ENCODE data around the gene NAALADL2. TPM values are rescaled to one million over a fixed set of nuclear protein-coding genes. Genes with fewer than 3 reads are reported as not detected.

The NAALADL2 gene
- total and polyA plus RNA-seq, 2 donors (not counting 3 experiments of a cell fraction or from before 2014, with no cell fraction given): 1.1 to 4.0 TPM

- no peak for DNase-seq (ENCODE audit: low read depth, low spot score)
- Histone ChIP-seq H3K27me3 (ENCODE audit: control insufficient read depth in 2 of 2, insufficient read depth in 2 of 2, low read length in 2 of 2) (no peaks in the 10 kb centered on the region), H3K9ac (replicated peaks; ENCODE audit: extremely low read depth, insufficient read depth, low read length) (no peak overlapping the region), H3K9me3 (replicated peaks; ENCODE audit: control insufficient read depth, insufficient read depth, low read length) (no peaks in the 10 kb centered on the region), H3K79me2 (ENCODE audit: control insufficient read depth, insufficient read depth, low read length) (no peaks in the 10 kb centered on the region), H3K4me1 (ENCODE audit: control insufficient read depth, extremely low read depth, insufficient read depth, low read length) (no peaks in the 10 kb centered on the region), H3K4me2 (ENCODE audit: insufficient read depth, low read length) (no peak overlapping the region), H4K20me1 (replicated peaks; ENCODE audit: control insufficient read depth, extremely low read depth, insufficient read depth, low read length) (no peaks in the 10 kb centered on the region), H3K4me3 (replicated peaks in 1 of 3; ENCODE audit: insufficient read depth in 1 of 3, low read depth in 1 of 3, low read length in 3 of 3) (no peak overlapping the region), H3K9me1 (replicated peaks; ENCODE audit: control insufficient read depth, extremely low read depth, insufficient read depth, low read length) (no peaks in the 10 kb centered on the region), H3K27ac (ENCODE audit: insufficient read depth, low read depth, low read length) (no peak overlapping the region), H2AFZ (ENCODE audit: low read depth, low read length) (no peak overlapping the region), H3K36me3 (ENCODE audit: control insufficient read depth in 2 of 2, extremely low read depth in 1 of 2, insufficient read depth in 2 of 2, low read length in 2 of 2) (no peaks in the 10 kb centered on the region)
- intact Hi-C loops (cut with micrococcal nuclease) (no loop called here), dilution Hi-C loops (cut with MboI; ENCODE audit: extremely low pct_ligation_motif_present, low sequenced_read_pairs) (no loop called here)
- no peak for FAIRE-seq
- no peak for TF ChIP-seq JUN (IDR thresholded peaks at IDR 0.05; ENCODE audit: borderline replicate concordance, insufficient read depth, insufficient read length, low read depth)
- TF ChIP-seq, protein P1, sequence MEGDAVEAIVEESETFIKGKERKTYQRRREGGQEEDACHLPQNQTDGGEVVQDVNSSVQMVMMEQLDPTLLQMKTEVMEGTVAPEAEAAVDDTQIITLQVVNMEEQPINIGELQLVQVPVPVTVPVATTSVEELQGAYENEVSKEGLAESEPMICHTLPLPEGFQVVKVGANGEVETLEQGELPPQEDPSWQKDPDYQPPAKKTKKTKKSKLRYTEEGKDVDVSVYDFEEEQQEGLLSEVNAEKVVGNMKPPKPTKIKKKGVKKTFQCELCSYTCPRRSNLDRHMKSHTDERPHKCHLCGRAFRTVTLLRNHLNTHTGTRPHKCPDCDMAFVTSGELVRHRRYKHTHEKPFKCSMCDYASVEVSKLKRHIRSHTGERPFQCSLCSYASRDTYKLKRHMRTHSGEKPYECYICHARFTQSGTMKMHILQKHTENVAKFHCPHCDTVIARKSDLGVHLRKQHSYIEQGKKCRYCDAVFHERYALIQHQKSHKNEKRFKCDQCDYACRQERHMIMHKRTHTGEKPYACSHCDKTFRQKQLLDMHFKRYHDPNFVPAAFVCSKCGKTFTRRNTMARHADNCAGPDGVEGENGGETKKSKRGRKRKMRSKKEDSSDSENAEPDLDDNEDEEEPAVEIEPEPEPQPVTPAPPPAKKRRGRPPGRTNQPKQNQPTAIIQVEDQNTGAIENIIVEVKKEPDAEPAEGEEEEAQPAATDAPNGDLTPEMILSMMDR (IDR thresholded peaks at IDR 0.05; ENCODE audit: extremely low read depth in 1 of 2, insufficient read depth in 1 of 2, low read depth in 1 of 2, low read length in 2 of 2): no peak
- no peak for TF ChIP-seq GATA2 (IDR thresholded peaks at IDR 0.05; ENCODE audit: insufficient read depth, insufficient read length, low read depth, low read length)
- TF ChIP-seq POLR2A (IDR thresholded peaks at IDR 0.05; ENCODE audit: low read depth, low read length): no peak
- no peak for TF ChIP-seq EZH2 (IDR thresholded peaks at IDR 0.05; ENCODE audit: borderline replicate concordance, low read depth, low read length, severe bottlenecking)
- no peak for TF ChIP-seq FOS (IDR thresholded peaks at IDR 0.05; ENCODE audit: borderline replicate concordance, insufficient read depth, low read length)
- TF ChIP-seq MYC (IDR thresholded peaks at IDR 0.05; ENCODE audit: low read depth, low read length): no peak
- TF ChIP-seq, protein P2, sequence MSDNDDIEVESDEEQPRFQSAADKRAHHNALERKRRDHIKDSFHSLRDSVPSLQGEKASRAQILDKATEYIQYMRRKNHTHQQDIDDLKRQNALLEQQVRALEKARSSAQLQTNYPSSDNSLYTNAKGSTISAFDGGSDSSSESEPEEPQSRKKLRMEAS (IDR thresholded peaks at IDR 0.05; ENCODE audit: insufficient read depth, insufficient read length): no peak
- TF ChIP-seq POLR2AphosphoS5 (IDR thresholded peaks at IDR 0.05; ENCODE audit: insufficient read depth, low read depth, low read length): no peak
- ChIA-PET POLR2A (no interaction called here), CTCF (no interaction called here)
- BruUV-seq (replicated peaks): no TSS peak
Observed at GRCh38 chr3:175554801-175555200, 695.7 kb downstream of the NAALADL2 start.

Data from endothelial cell of umbilical vein (primary cell).